Measurements from ENCODE around the gene HIVEP3.

The HIVEP3 gene

DNA sequence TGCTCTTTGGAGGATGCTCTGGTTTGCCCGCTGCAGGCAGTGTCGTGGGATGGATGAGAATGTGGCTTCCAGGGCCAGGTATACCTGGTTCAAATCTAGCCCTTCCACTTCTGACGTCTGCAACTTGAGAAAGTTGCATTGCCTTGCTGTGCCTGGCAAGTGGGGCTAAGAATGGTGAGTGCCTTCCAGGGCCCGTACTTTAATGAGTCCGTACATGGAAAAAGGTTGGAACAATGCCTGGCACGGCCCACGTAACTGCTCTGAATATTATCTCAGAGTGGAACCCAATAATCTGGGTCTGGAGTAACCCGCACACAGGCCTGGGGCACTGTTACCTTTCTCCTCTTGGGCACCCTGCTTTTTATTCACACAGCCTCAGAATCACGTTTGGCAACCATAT is 287.6 kb downstream of the HIVEP3 start:
- DNase-seq (ENCODE audit: low read depth), result no peak

DNA sequence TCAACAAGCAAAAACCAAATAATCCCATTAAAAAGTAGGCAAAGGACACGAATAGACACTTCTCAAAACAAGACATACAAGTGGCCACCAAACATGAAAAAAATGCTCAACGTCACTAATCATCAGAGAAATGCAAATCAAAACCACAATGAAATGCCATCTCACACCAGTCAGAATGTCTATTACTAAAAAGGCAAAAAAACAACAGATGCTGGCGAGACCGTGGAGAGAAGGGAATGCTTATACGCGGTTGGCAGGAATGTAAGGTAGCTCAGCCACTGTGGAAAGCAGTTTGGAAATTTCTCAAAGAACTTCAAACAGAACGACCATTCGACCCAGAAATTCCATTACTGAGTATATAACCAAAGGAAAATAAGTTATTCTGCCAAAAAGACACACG is 289.2 kb downstream of the HIVEP3 start:
- no peak for DNase-seq (ENCODE audit: low read depth)

DNA sequence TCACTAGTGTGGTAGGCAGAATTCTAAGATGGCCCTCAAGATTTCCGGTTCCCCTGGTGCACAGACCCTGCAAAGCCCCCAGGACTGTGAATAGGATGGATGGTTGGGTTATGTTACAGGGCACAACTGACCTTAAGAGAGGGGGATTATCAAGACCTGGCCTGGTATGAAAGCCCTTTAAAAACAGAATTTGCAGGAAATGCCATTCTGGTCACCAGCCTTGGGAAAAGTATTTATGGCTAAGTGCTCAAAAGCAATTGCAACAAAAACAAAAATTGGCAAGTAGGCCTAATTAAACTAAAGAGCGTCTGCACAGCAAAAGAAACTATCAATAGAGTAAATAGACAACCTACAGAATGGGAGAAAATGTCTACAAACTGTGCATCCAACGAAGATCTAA is 289.6 kb downstream of the HIVEP3 start:
- no peak for DNase-seq (ENCODE audit: low read depth)

DNA sequence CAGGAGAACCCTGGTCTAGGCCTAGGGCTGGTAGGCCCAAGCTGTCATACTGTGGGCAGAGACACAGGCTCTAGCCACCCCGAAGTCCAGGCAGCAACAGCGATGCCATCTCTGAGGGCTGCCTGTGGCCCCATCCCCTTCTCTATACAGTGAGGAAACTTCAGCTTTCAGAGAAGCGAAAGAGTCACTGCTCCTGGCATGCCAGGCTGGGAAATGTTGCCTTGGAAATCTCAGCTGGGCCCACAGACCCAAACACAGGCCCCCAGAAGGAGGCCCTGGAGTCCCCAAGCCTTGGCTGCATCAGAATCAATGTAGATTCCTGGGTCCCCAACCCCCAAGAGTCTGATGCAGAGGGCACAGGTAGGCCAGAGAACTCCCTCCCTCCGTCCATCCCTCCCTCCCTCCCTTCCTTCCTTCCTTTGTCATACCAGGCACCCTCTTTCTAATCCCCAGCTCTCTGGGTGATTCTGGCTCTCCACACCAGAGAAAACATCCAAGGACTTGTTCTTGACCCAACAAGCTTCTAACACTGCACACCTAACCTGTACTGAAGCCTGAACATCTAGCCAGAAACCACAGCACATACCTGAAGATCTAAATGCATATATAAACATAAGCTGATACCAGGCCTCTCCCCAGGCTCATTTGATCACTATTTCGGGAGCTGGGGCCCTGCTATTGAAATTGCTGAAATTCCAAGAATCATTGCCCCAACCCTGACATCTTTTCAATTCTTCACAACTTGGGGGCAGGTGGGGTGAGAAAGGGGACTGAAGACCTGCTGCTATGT is 291.0 kb downstream of the HIVEP3 start:
- no peak for DNase-seq (ENCODE audit: low read depth)

DNA sequence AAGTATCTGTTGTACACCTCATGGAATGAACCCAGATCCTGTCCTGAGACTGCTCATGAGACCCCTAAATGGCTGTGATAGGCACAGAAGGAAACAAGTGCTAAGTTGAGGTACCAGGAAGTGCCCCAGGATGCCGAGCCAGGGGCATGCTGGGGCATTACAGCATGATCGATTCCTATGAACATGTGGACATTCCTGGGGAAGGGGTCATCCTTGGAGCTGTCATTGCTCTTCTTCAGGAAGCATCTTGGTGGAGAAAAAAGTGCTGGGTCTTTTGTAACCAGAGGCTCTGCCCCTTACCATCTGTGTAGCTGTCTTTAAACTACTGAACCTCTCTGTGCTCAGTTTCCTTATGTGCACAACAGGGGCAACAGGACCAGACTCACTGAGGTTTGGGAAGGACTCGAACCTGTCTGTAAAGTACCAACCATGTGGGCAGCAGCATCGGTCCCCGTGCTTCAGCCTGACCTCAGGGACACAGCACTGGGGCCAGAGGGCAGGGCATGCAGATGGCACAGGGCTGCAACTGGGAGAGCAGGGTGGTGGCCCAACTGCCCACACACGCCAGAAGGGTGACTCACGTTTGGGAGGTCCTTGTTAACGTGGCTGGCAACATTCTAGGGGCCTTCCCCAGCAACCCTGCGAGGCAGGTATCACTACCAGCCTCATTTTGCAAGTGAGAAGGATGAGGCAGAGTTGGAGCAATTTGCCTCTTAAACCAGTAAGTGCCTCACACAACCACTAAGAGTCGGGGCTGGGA is 291.9 kb downstream of the HIVEP3 start:
- DNase-seq (ENCODE audit: low read depth), result no peak

DNA sequence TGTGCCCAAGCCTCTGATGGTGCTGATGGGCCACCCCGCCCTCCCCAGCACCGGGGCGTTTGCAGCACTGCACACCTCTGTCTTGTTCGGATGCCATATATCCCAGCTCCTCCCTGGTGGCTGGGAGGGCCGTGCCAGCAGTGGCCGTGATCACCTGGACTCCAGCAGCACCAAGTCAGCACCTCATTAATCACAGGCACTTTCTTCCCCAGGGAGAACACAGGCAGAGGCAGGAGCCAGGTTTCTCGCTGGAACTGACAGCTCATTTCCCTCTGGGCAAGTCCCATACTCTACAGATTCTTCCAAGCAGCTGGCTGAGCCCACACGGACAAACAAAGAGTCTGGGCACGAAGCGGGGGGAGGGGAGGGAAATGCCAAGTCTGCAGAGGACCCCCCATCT is 292.6 kb downstream of the HIVEP3 start:
- DNase-seq (ENCODE audit: low read depth), result no peak

DNA sequence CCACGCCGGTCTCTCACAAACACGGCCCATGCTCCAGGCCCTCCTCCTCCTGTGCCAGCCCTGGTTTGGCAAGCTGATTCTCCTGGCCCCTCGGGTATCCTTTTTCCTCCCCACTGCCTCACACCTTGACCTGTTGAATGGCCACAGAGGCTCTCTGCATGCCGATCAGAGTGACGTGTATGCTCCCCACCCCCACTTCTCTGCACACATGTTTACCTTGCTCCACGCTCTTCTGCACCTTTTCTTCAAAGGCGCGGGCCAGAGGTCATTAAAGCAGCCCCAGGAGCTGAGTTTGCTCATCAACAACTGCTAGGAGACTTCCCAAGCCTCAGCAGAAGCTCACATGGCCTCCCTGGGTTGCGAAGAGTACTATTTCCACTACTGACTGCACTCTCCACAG is 295.0 kb downstream of the HIVEP3 start:
- no peak for DNase-seq (ENCODE audit: low read depth)

DNA sequence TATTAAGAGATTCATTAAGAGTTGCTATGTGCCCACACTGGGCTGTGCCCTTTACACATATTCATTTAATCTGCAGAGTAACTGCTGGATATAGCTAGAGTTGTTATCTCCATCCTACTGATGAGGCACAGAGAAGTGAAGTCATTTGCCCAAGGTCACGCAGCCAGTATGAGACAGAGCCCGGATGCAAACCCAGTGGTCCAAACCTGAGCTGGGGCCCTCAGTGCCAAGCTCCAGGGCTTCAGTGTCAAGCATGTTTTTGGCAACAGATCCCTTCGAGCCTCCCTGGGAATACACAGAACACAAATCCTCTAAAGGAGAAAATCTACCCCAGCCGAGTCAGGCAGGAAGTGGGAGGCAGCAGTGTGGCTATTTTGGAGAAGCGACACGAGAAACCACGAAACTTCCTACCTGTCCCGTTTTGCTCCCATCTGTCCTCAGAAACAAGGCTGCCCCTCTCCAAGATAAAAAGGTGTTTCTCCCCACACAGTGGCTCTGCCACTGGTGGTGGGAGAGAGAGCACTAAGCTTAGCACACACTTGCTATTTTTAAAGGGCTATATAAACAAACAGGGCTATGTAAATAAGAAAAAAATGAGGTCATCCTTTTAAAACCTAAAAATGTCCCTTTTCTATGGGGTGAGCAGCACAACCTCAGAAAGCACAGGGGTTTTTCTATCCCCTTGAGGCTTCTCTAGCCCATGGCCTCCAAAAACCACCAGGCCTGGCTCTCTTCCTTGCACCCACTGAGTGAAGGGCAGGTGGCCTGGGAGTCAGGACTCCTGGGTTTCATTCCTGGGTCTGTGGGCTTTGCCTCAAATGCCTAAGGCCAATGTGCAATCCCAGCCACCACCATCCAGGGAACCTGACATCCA is 295.6 kb downstream of the HIVEP3 start:
- DNase-seq (ENCODE audit: low read depth), result no peak

DNA sequence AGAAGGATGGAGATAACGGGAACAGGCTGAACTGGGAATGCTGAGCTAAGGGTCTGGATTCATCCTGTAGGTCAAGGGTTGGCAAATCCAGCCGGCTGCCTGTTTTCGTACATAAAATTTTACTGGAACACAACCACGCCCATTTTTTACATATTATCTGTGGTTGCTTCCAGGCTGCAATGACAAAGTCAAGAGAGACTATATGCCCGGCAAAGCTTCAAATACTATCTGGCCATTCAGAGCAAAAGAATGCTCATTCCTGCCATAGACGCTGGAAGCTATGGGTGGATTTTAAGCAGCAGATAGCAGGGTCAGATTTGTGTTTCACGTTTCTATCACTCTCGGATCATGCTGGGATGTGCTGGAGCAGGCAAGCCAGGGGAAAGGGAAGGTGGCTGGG is 296.3 kb downstream of the HIVEP3 start:
- DNase-seq (ENCODE audit: low read depth), result no peak

DNA sequence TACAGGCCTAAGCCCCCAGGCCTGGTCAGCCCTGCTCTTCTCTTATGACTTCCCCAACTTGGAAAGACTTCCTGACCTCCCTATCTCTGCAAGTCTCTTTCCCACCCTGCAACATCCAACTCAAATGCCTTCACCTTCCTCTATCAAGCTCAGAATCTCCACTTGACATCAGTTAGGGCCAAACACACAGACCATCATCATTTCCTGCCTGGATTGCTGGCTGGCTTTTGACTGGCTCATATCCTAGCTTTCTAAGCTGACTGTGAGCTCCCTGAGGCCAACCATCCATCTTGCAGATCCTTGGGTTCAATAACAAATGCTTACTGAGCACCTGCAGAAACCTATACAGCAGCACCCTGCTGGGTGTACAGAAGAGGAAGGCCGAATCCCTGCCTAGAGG is 296.9 kb downstream of the HIVEP3 start:
- DNase-seq (ENCODE audit: low read depth), result no peak

DNA sequence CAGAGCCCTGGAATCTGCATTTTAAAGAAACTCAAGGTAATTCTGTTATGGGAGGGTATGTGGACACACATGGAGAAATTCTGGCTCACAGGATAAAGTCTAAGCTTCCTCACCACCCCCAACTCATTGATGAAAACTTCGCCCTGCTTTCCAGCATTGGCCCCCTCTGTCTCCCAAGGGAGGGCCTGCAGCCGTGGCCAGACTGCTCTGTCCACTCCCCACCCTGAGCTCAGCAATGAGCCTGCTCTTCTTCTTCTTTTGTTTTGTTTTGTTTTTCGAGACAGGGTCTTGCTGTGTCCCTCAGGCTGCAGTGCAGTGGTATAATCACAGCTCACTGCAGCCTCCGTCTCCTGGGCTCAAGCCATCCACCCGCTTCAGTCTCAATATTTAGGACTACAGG is 297.5 kb downstream of the HIVEP3 start:
- no peak for DNase-seq (ENCODE audit: low read depth)

DNA sequence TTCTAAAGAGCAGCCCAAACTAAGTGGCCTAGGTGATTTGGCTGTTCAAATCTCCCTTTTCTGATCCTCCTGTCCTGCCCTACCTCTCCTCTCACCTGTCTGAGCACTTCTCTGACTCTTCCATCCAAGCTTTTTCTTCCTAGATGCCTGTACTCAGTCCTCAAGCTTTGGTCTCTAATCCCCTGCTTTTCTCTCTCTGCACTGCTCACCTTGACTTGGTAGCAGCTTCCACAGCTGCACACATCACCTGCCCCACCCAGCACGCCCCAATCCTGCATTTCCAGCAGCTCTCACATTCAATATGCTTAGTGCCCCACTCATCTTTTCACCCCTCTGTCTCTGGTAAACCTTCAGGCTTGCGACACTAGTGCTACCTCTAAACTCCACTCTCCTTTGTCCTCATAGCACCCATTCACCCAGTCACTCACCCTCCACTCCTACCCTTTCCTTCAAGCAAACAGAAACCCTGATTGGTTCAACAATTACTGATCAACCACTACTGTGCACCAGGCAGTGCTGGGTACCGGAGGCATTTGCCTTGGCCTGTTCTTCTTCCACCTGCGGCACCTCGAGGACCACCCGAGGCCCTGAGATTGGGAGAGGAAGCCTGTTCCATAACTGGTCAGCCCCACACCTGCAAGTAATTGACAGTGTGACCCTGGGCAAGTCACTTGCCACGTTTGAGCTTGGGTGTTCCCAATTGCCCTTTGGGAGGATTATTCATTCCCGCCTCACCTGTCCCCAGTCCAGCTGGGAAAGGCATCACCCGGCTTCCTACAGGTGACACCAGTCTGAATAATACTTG is 298.2 kb downstream of the HIVEP3 start:
- no peak for DNase-seq (ENCODE audit: low read depth)

DNA sequence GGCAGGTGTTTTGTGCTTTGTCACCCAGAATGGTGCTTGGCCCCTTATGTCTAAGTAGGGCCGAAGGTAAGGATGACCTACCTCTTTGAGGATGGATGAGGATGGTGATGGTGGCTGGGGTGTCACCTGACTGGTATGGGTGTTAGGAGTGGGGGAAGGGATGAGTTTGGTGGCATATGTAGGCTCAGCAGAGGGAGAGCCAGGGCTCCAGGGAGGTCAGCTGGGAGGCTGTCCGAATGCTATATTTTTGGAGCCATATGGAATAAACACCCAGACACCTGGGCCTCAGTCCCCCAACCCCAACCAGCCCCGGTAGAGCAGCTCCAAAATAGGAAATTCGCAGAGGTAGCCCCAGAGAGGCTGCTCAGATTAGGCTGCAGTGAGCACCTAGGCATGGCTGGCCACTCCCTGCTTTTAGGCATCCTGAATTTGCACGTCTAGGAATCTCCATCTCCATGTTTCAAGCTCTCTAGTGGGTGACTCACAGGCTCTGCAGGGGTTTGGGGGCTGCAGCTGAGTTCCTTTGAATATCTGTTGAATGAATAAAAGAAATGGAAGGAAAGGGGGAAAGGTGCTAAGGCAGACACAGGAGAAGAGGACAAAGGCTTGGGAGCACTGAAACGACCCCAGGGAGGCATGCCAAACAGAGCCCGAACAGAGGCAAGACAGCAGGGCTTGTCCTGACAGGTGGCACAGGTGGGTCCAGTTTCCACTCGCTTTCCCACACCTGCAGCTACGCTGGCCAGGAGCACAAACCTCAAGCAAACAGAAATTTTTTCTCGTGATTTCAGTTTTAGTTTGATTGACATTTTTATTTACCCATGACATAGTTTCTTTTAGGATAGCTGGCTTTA is 299.0 kb downstream of the HIVEP3 start:
- no peak for DNase-seq (ENCODE audit: low read depth)

DNA sequence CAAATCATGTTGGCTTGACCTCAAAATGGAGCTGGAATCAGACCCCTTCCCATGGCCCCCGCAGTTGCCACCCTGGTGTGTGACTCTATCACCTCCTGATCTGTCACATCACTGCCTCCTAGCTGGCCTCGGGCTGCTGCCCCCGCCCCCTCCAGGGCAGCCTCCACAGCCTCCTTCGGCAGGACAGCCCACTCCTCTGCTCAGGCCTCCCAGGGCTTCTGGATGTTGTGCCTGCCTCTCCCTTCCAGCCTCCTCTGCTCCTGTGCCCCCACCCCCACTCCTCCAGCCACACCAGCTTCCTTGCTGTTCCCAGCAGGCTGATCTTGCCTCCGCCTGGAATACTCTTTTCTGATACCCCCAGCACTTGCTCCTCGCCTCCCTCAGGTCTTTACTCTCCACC is 299.9 kb downstream of the HIVEP3 start:
- no peak for DNase-seq (ENCODE audit: low read depth)

DNA sequence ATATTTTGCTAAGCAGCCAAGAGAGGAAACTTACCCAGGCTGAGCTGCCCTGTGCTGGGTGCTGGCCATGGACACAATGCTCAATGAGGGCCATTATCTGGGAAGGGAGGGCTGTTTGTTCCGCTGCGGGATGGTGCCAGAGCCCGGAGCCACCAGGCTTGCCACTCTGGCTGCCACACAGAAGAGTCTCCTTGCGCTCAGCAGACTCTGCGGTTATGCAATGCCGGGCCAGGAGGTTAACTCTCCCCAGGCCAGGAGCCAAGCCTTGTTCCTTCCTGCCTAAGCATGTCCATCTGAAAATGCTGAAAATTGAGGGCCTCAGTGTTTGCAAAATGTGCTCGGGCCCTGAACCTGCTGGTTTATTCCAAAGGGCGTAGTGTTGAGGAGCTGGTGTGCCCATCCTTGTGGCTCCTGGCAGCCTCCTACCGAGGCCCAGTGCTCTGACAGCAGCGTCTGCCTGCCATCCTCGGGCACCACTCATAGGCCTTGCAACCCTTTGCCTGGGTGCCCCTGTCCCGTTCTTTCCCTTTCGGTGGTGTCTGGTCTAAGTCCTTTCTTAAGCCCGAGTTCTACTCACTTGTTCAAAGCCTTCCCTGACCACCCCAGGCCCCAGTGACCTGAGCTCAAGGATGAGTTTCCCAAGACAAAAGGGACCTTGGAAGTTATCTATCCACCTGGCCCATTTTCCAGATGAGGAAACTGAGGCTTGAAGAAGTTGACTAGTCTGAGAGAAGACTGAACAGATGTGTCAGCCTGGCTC is 300.5 kb downstream of the HIVEP3 start:
- DNase-seq (ENCODE audit: low read depth), result no peak

DNA sequence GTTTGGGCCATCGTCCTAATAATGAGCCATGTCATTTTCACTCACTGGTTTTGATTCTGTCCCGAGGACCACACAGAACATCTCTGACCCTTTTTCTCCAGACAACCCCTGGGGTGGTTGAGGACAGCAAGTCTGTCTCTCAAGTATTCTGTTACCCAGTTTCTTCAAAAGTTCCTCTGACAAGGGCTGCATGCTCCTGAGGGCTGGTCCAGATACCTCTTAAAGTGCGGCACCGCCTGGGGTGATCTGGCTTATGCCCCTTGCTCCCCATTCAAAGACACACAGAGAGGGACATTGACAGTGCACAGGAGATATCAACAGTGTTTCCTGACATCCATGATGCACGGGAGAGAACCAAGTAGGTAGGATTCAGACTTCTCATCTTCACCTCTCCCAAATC is 301.4 kb downstream of the HIVEP3 start:
- no peak for DNase-seq (ENCODE audit: low read depth)

DNA sequence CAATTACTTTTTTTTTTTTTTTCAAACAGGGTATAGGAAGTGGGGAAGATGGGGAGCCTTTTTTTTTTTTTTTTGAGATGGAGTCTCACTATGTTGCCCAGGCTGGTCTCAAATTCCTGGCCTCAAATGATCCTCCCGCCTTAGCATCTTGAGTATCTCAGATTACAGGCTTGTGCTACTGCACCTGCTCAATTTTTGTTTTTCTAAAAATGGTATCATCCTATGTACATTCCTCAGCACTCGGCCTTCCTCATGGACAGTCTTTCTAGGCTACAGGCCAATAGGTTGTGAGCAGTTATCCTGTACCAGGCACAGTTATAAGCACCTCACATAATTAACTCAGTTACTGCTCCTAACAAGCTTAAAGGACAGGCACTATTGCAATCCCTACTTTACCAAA is 302.2 kb downstream of the HIVEP3 start:
- no peak for DNase-seq (ENCODE audit: low read depth)

DNA sequence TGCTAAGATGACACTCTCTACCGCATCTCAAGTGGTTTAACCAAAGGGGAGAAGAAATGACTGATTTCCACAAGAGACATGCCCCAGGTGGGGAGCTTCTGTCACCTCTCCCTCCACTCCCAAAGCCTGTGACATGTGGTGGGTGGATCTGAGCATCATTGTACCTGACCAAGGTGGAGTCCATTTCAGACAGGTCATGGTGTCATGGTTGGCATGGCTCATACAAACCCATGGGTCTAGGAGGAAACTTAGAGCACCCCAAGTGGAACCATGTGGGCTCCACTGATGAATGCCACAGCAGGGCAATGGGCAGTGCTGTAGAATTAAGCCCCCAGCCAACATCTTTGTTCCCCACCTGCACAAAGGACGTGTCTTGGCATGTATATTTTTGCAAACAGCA is 302.7 kb downstream of the HIVEP3 start:
- no peak for DNase-seq (ENCODE audit: low read depth)

DNA sequence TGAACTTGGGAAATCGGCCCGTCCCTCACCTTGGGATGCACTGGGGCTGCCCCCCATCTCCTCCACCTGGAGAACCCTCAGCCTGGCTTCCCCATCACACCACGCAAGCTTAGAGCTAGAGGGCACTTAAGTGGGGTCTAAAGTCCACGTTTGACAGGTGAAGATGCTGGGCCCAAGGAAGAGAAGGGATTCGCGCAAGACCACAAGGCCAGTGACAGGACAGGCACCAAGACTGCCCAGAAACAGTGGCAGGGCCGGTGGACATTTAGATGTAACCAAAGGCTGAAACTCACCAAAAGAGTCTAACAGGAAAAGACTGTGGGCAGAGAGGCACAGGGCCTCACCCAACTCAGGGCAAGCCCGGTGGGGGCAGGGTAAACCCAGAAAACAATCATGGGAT is 303.4 kb downstream of the HIVEP3 start:
- no peak for DNase-seq (ENCODE audit: low read depth)

DNA sequence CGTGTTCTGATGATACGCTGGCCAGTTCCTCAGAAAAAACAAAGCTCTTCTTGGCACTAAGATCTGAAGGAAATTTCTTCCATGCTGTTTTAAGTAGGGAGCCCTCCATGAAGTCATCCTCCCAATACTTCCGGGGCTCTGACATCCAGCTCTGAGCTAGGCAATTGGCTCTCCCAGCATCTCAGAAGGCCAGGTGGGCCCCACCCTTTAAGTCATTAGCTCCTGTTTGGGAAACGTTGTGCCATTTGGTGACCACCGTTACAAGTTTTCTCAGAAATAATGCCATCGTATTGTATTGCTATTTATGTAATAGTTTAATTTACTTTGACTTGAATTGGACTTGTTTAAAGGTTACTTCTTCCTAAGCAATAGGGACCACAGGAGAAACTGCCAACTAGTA is 303.9 kb downstream of the HIVEP3 start:
- DNase-seq (ENCODE audit: low read depth), result no peak

Data from stimulated activated CD8-positive, alpha-beta memory T cell treated with anti-CD3 and anti-CD28 coated beads, Interleukin-15, amount 100 ng/mL, for 24 hours (primary cell).